ENCODE data around the gene SLC35B2.

- TF ChIP-seq CTCF (IDR thresholded peaks at IDR 0.05) (no peak), POLR2A (IDR thresholded peaks at IDR 0.05) (no peak)
Observed at GRCh38 chr6:44249082-44249748, 8.1 kb downstream of the SLC35B2 start.
